B cell (primary cell): ENCODE results near the gene RCC2. TPM values are rescaled to one million over a fixed set of nuclear protein-coding genes. Genes with fewer than 3 reads are reported as not detected.

ENCODE experiments used
- ATAC-seq: fragments of 200-7000 bp; cut with Tn5 transposase; one replicate; pipeline ENCODE4 v1.10.0; 2021; ENCODE audit warnings: low read depth, mild to moderate bottlenecking, moderate number of reproducible peaks, moderate library complexity
- CTCF ChIA-PET: fragments of 350-600 bp; sonication (Branson Sonifier 250); formaldehyde crosslinking; loops from one replicate; lab custom pipeline; 2021; ENCODE audit warnings: antibody characterized with exemption, inconsistent platforms; lab: Charles Lee
- POLR2A ChIA-PET: fragments of 350-600 bp; sonication (Branson Sonifier 250); formaldehyde crosslinking; loops from one replicate; lab custom pipeline; 2021; ENCODE audit warnings: antibody characterized with exemption; lab: Charles Lee
- DNase-seq: peaks from one replicate; pipeline ENCODE4 v3.0.0; 2013
- H2AFZ ChIP-seq: 2 replicates; pipeline ENCODE4 v1.6.1; 2012; ENCODE audit warnings: mild to moderate bottlenecking, low read depth, low read length; ENCODE audit not compliant: insufficient read depth, poor library complexity, severe bottlenecking
- H3K27ac ChIP-seq, 2 donors: 1 replicate in 1 of 2; 2 replicates in 1 of 2; pipeline ENCODE4 v1.5.1; 2012 to 2013; ENCODE audit warnings: low read length in 2 of 2, mild to moderate bottlenecking in 2 of 2, moderate library complexity in 1 of 2
- H3K27me3 ChIP-seq, 4 experiments: fragments of 200-600 bp in 1 of 4; sonication (generic) in 1 of 4; replicated peaks in 1 of 4; 1 replicate in 2 of 4; 2 replicates in 2 of 4; pipeline versions ENCODE4 v1.6.1 to v1.7.0; 2013 to 2016; ENCODE audit warnings: low read length in 3 of 4, mild to moderate bottlenecking in 2 of 4, mixed read lengths in 1 of 4, moderate library complexity in 1 of 4; ENCODE audit not compliant: insufficient read depth in 4 of 4, control insufficient read depth in 3 of 4; ENCODE audit errors: control extremely low read depth in 1 of 4
- H3K36me3 ChIP-seq, 2 experiments: replicated peaks in 1 of 2; 1 replicate in 1 of 2; 2 replicates in 1 of 2; pipeline versions ENCODE4 v1.6.1 to v1.7.1; 2013; ENCODE audit warnings: low read length in 1 of 2; ENCODE audit not compliant: insufficient read depth in 2 of 2, control insufficient read depth in 1 of 2; ENCODE audit errors: control extremely low read depth in 1 of 2, extremely low read depth in 1 of 2
- H3K4me1 ChIP-seq, 2 donors: fragments of 200-600 bp in 1 of 2; sonication (generic) in 1 of 2; 1 replicate in 1 of 2; 2 replicates in 1 of 2; pipeline versions ENCODE4 v1.5.1 to v1.6.1; 2013 to 2017; ENCODE audit warnings: low read length in 2 of 2; ENCODE audit not compliant: control insufficient read depth in 2 of 2, insufficient read depth in 2 of 2
- H3K4me2 ChIP-seq: replicated peaks from 2 replicates; pipeline ENCODE3; 2012; ENCODE audit warnings: mild to moderate bottlenecking, low read depth, low read length; ENCODE audit not compliant: poor library complexity, severe bottlenecking
- H3K4me3 ChIP-seq, 5 experiments: fragments of 200-600 bp in 1 of 5; sonication (generic) in 1 of 5; 1 replicate in 3 of 5; 2 replicates in 2 of 5; pipeline versions ENCODE4 v1.5.1 to v1.7.0; 2011 to 2016; ENCODE audit warnings: low read length in 4 of 5, mild to moderate bottlenecking in 4 of 5, low read depth in 2 of 5, control low read depth in 1 of 5, moderate library complexity in 1 of 5; ENCODE audit not compliant: insufficient read depth in 1 of 5; ENCODE audit errors: control extremely low read depth in 1 of 5, extremely low read depth in 1 of 5
- H3K79me2 ChIP-seq: fragments of 200-600 bp; sonication (generic); one replicate; pipeline ENCODE4 v1.6.0; 2016; ENCODE audit warnings: low read length; ENCODE audit not compliant: control insufficient read depth, insufficient read depth
- H3K9ac ChIP-seq: fragments of 200-600 bp; sonication (generic); 2 replicates; pipeline ENCODE4 v1.6.1; 2017; ENCODE audit warnings: mild to moderate bottlenecking, low read length, moderate library complexity
- H3K9me3 ChIP-seq, 3 donors: one replicate each; pipeline versions ENCODE4 v1.6.1 to v1.7.1; 2013; ENCODE audit warnings: low read length in 2 of 3; ENCODE audit not compliant: control insufficient read depth in 2 of 3, insufficient read depth in 1 of 3; ENCODE audit errors: control extremely low read depth in 1 of 3
- H4K20me1 ChIP-seq: 2 replicates; pipeline ENCODE4 v1.6.0; 2012; ENCODE audit warnings: mild to moderate bottlenecking, low read length; ENCODE audit not compliant: insufficient read depth, control insufficient read depth, poor library complexity, severe bottlenecking
- H3K27ac Mint-ChIP-seq: one replicate; pipeline ENCODE4 v1.8.0; 2021; ENCODE audit warnings: mixed read lengths
- H3K27me3 Mint-ChIP-seq: one replicate; pipeline ENCODE4 v1.8.0; 2021; ENCODE audit warnings: mixed read lengths
- H3K4me1 Mint-ChIP-seq: one replicate; pipeline ENCODE4 v1.8.0; 2021; ENCODE audit warnings: mixed read lengths
- H3K4me3 Mint-ChIP-seq: one replicate; pipeline ENCODE4 v1.8.0; 2021; ENCODE audit warnings: mixed read lengths
- H3K9me3 Mint-ChIP-seq: one replicate; pipeline ENCODE4 v1.8.0; 2022; ENCODE audit warnings: mixed read lengths; ENCODE audit not compliant: insufficient read depth
- CTCF ChIP-seq: fragments of 200-600 bp; IDR thresholded peaks from one replicate; pipeline ENCODE4 v1.8.0; 2022; ENCODE audit warnings: antibody characterized with exemption, mild to moderate bottlenecking
- EZH2 ChIP-seq: IDR thresholded peaks from 2 replicates; pipeline ENCODE4 v1.6.1; 2012; ENCODE audit warnings: borderline replicate concordance, low read depth, mild to moderate bottlenecking, moderate library complexity, low read length; ENCODE audit not compliant: insufficient read depth, poor library complexity, severe bottlenecking
- WGBS: methylation state at CpG from one replicate; pipeline ENCODE4 v1.1.5; 2013; ENCODE audit warnings: missing lambda C conversion rate; ENCODE audit not compliant: insufficient coverage; 5-methylcytosine and 5-hydroxymethylcytosine counted together
- intact Hi-C: fragments of 100-400 bp; cut with micrococcal nuclease; formaldehyde crosslinking; loops from one replicate; pipeline ENCODE4 v1.10.0; 2022
- polyA plus RNA-seq: library from polyadenylated mRNA; depleted of rRNA; stranded (reverse); fragments of >200 nt; gene quantifications from 2 replicates; pipeline ENCODE4 v1.2.3, GENCODE V29; 2012
- total RNA-seq, 2 donors: library from RNA; stranded (reverse); fragments of 120-200 nt in 1 of 2; gene quantifications; 1 replicate in 1 of 2; 2 replicates in 1 of 2; pipeline versions ENCODE4 v1.2.3 to v1.2.4, GENCODE V29; 2013 to 2022

RCC2 gene
- total and polyA plus RNA-seq, 2 donors (not counting 1 experiment from before 2014, with no cell fraction given) = 48.9 to 76.9 TPM

- intact Hi-C loops = no loop called here
- TF ChIP-seq EZH2 (no peak), CTCF (no peak)
These were observed 63.8 kb downstream of the RCC2 start for GRCh38 chr1:17375651-17376050.

GRCh38 chr1:17372955-17373354 lies 66.5 kb downstream of the RCC2 start:
- H3K4me2 ChIP-seq = no peak overlapping the region
- no peak overlapping the region for H3K9ac ChIP-seq
- no peak overlapping the region for H2AFZ ChIP-seq
- Mint-ChIP-seq H3K4me1 (no peaks in the 10 kb centered on the region), H3K9me3 (no peaks in the 10 kb centered on the region), H3K27me3 (peaks cover 10% of the 10 kb centered on the region), H3K27ac (no peak overlapping the region), H3K4me3 (no peak overlapping the region)
- 91% methylated on average over 16 of the region's 18 CpGs for WGBS
- H3K27ac ChIP-seq = no peak overlapping the region
- DNase-seq (no peak), ATAC-seq (no peak)
- no peak overlapping the region for H3K4me3 ChIP-seq
- no peaks in the 10 kb centered on the region for H3K9me3 ChIP-seq
- intact Hi-C loops = no loop called here
- H3K4me1 ChIP-seq = no peaks in the 10 kb centered on the region
- POLR2A ChIA-PET = no interaction called here
- no peak for TF ChIP-seq EZH2
- no peak for TF ChIP-seq CTCF
- H3K27me3 ChIP-seq = no peaks in the 10 kb centered on the region
- H4K20me1 ChIP-seq = no peaks in the 10 kb centered on the region
- no peaks in the 10 kb centered on the region for H3K79me2 ChIP-seq
- H3K36me3 ChIP-seq = no peaks in the 10 kb centered on the region
- CTCF ChIA-PET = interaction anchor here (1.3 kb wide), 1 partner anchor 13 kb away, joined by 3 read pairs; no protein-coding TSS in a partner anchor

More at GRCh38 chr1:17375651-17376050, 63.8 kb downstream of the RCC2 start:
- ChIA-PET CTCF (no interaction called here), POLR2A (no interaction called here)
- Mint-ChIP-seq H3K27me3 (peaks cover 16% of the 10 kb centered on the region), H3K27ac (no peak overlapping the region), H3K4me1 (no peaks in the 10 kb centered on the region), H3K9me3 (no peaks in the 10 kb centered on the region), H3K4me3 (no peak overlapping the region)
- no peak for ATAC-seq
- DNase-seq = no peak
- H3K4me2 ChIP-seq = no peak overlapping the region
- no peaks in the 10 kb centered on the region for H3K27me3 ChIP-seq
- H3K9ac ChIP-seq = no peak overlapping the region
- no peaks in the 10 kb centered on the region for H3K4me1 ChIP-seq
- H3K9me3 ChIP-seq = no peaks in the 10 kb centered on the region
- no peaks in the 10 kb centered on the region for H4K20me1 ChIP-seq
- H3K27ac ChIP-seq = no peak overlapping the region
- 87% methylated on average over 9 of the region's 10 CpGs for WGBS
- H2AFZ ChIP-seq = no peak overlapping the region
- H3K4me3 ChIP-seq = no peak overlapping the region
- H3K79me2 ChIP-seq = no peaks in the 10 kb centered on the region
- H3K36me3 ChIP-seq = no peaks in the 10 kb centered on the region
